Neutrophil (primary cell): ENCODE results near the gene SRA1.
A peak's percentile ranks its signal among the peaks of the same experiment; 100 is the strongest.

Experiments used
- H3K27ac ChIP-seq: fragments of 200-600 bp; sonication (generic); 2 replicates; pipeline ENCODE4 v1.5.1; 2016; ENCODE audit warnings: mild to moderate bottlenecking, moderate library complexity
- H3K27me3 ChIP-seq: fragments of 200-600 bp; sonication (generic); 2 replicates; pipeline ENCODE4 v1.6.0; 2016; ENCODE audit warnings: mild to moderate bottlenecking
- H3K36me3 ChIP-seq: fragments of 200-600 bp; sonication (generic); 2 replicates; pipeline ENCODE4 v1.5.1; 2017
- H3K4me1 ChIP-seq, 2 experiments: fragments of 200-600 bp in 1 of 2; sonication (generic) in 1 of 2; 1 replicate in 1 of 2; 2 replicates in 1 of 2; pipeline versions ENCODE4 v1.5.1 to v1.6.1; 2013 to 2016; ENCODE audit warnings: low read depth in 1 of 2, low read length in 1 of 2, mild to moderate bottlenecking in 1 of 2, moderate library complexity in 1 of 2; ENCODE audit not compliant: control insufficient read depth in 1 of 2, insufficient read depth in 1 of 2
- H3K4me3 ChIP-seq, 2 experiments: fragments of 200-600 bp in 1 of 2; sonication (generic) in 1 of 2; 1 replicate in 1 of 2; 2 replicates in 1 of 2; pipeline ENCODE4 v1.5.1; 2013 to 2016; ENCODE audit warnings: low read depth in 1 of 2, low read length in 1 of 2, mild to moderate bottlenecking in 1 of 2, moderate library complexity in 1 of 2
- H3K9me3 ChIP-seq: fragments of 200-600 bp; sonication (generic); 2 replicates; pipeline ENCODE4 v1.5.1; 2016
- CTCF ChIP-seq: fragments of 200-600 bp; sonication (generic); IDR thresholded peaks from 2 replicates; pipeline ENCODE4 v1.5.1; 2016; ENCODE audit warnings: antibody characterized with exemption

SRA1 gene

GRCh38 chr5:140560227-140560626 lies 3.0 kb upstream of the SRA1 start:
- H3K4me1 ChIP-seq, result peaks cover 43 to 44% of the 10 kb centered on the region in 2 experiments
- H3K36me3 ChIP-seq, result no peaks in the 10 kb centered on the region
- no peaks in the 10 kb centered on the region for H3K27me3 ChIP-seq
- TF ChIP-seq CTCF, result no peak
- no peak overlapping the region for H3K27ac ChIP-seq
- H3K9me3 ChIP-seq, result no peaks in the 10 kb centered on the region
- H3K4me3 ChIP-seq, result no peak overlapping the region

DNA sequence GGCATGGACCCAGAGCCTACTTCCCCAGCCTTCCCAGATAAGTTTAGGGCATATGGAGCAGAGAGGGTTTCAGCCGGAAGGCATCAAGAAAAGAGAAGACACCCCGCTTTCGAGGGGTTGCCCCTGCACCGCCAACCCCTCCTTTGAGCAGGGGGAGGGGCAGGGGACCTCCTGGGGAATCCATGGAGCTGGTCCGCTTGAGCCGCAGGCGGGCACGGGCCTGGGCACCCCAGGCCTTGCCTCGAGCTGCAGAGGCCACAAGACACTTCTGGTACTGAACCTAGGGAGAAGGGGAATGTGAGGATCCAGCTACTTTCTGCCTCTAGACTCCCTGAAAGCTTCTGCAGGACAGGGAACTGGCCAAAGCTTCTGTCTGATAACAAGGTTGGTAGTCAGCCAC lies 1.3 kb upstream of the SRA1 start:
- Histone ChIP-seq H3K4me3 (no peak overlapping the region), H3K27me3 (no peaks in the 10 kb centered on the region), H3K9me3 (no peaks in the 10 kb centered on the region), H3K36me3 (no peaks in the 10 kb centered on the region), H3K4me1 (peaks cover 48 to 49% of the 10 kb centered on the region in 2 experiments), H3K27ac (peak overlapping the region; percentile 97)
- TF ChIP-seq CTCF, result no peak

- no peaks in the 10 kb centered on the region for H3K9me3 ChIP-seq
- TF ChIP-seq CTCF, result no peak
- H3K4me3 ChIP-seq, result peak overlapping the region; percentile 79 to 85
- H3K27me3 ChIP-seq, result no peaks in the 10 kb centered on the region
- H3K36me3 ChIP-seq, result no peaks in the 10 kb centered on the region
- peak overlapping the region; percentile 97 for H3K27ac ChIP-seq
- H3K4me1 ChIP-seq, result peaks cover 50% of the 10 kb centered on the region in 2 experiments
Measured at GRCh38 chr5:140557965-140558364, 692 bp upstream of the SRA1 start.

DNA sequence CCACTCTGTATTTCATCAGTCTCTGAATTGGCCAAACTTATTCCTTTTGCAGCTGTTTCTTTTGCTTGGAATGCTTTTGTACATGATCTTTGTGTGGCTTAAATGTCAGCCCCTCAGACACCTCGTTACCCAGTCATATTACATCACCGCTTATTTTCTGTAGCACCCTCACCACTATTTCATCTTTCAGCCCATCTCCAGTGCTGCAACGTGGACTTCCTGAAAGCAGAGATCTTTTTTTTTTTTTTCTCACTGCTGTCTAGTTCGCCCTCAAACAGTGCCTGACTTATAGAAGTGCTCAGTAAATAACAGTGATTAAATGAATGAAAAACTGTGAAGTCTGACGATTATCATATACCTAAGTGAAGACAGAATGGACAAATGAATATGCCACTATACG lies 835 bp downstream of the SRA1 start:
- Histone ChIP-seq H3K27ac (peak overlapping the region; percentile 97), H3K4me1 (peaks cover 54 to 55% of the 10 kb centered on the region in 2 experiments), H3K27me3 (no peaks in the 10 kb centered on the region), H3K36me3 (peaks cover 8% of the 10 kb centered on the region), H3K4me3 (peak overlapping the region; percentile 79 to 85), H3K9me3 (no peaks in the 10 kb centered on the region)
- TF ChIP-seq CTCF, result no peak

GRCh38 chr5:140555747-140556312 lies 1.4 kb downstream of the SRA1 start:
- Histone ChIP-seq H3K4me3 (peak overlapping the region; percentile 79 to 85), H3K9me3 (no peaks in the 10 kb centered on the region), H3K27ac (peak overlapping the region; percentile 97), H3K27me3 (no peaks in the 10 kb centered on the region), H3K4me1 (peaks cover 54 to 55% of the 10 kb centered on the region in 2 experiments), H3K36me3 (peaks cover 14% of the 10 kb centered on the region)
- no peak for TF ChIP-seq CTCF
